Measurements from ENCODE around the gene SIT1. TPM values are rescaled to one million over a fixed set of nuclear protein-coding genes. Genes with fewer than 3 reads are reported as not detected.

SIT1 gene
- total RNA-seq, result not detected
- long read RNA-seq, result 0 reads

GRCh38 chr9:35650341-35651158 lies at the start of gene SIT1:
TSS of gene SIT1 (minus strand) at chr9:35650931. CDS start at chr9:35650853, 78 bp downstream.
- DNase-seq (ENCODE audit: missing footprints), result no peak
- intact Hi-C loops (cut with DNase I), result no loop called here
- no peak for ATAC-seq

- no peak for DNase-seq (ENCODE audit: missing footprints)
- no peak for ATAC-seq
- intact Hi-C loops (cut with DNase I), result no loop called here
Measured at GRCh38 chr9:35700031-35700430, 49.3 kb upstream of the SIT1 start.

GRCh38 chr9:35698231-35698630 lies 47.5 kb upstream of the SIT1 start:
- intact Hi-C loops (cut with DNase I), result no loop called here
- no peak for DNase-seq (ENCODE audit: missing footprints)
- no peak for ATAC-seq

GRCh38 chr9:35697486-35697885 lies 46.8 kb upstream of the SIT1 start:
- intact Hi-C loops (cut with DNase I), result no loop called here
- no peak for ATAC-seq
- no peak for DNase-seq (ENCODE audit: missing footprints)

GRCh38 chr9:35696520-35697215 lies 45.9 kb upstream of the SIT1 start:
- DNase-seq (ENCODE audit: missing footprints) (no peak), ATAC-seq (peak; percentile 69)
- intact Hi-C loops (cut with DNase I), result no loop called here

- DNase-seq (ENCODE audit: missing footprints) (no peak), ATAC-seq (no peak)
- intact Hi-C loops (cut with DNase I), result no loop called here
Measured at GRCh38 chr9:35695943-35696401, 45.2 kb upstream of the SIT1 start.

GRCh38 chr9:35691757-35692301 lies 41.1 kb upstream of the SIT1 start:
- ATAC-seq, result no peak
- intact Hi-C loops (cut with DNase I), result loop anchor here (2.0 to 5.0 kb wide), 2 partner anchors 31 to 35 kb away; no protein-coding TSS in a partner anchor
- no peak for DNase-seq (ENCODE audit: missing footprints)

- ATAC-seq (peak; percentile 2), DNase-seq (ENCODE audit: missing footprints) (no peak)
- intact Hi-C loops (cut with DNase I), result loop anchor here (2.0 to 5.0 kb wide), 2 partner anchors 30 to 36 kb away; no protein-coding TSS in a partner anchor
Measured at GRCh38 chr9:35691334-35691650, 40.6 kb upstream of the SIT1 start.

- DNase-seq (ENCODE audit: missing footprints) (peak; percentile 87), ATAC-seq (peak; percentile 69)
- intact Hi-C loops (cut with DNase I), result loop anchor here (2.0 to 5.0 kb wide), 2 partner anchors 30 to 37 kb away; no protein-coding TSS in a partner anchor
Measured at GRCh38 chr9:35690614-35691333, 40.0 kb upstream of the SIT1 start.

- DNase-seq (ENCODE audit: missing footprints), result no peak
- intact Hi-C loops (cut with DNase I), result loop anchor here (2.0 to 5.0 kb wide), 2 partner anchors 29 to 37 kb away; no protein-coding TSS in a partner anchor
- no peak for ATAC-seq
Measured at GRCh38 chr9:35690294-35690613, 39.5 kb upstream of the SIT1 start.

GRCh38 chr9:35689542-35690293 lies 39.0 kb upstream of the SIT1 start, which contains the start of gene TPM2:
TSS of gene TPM2 (minus strand) at chr9:35689925. CDS start at chr9:35689817, 108 bp downstream.
- intact Hi-C loops (cut with DNase I), result loop anchor here (2.0 to 5.0 kb wide), 2 partner anchors 29 to 38 kb away; no protein-coding TSS in a partner anchor
- DNase-seq (ENCODE audit: missing footprints) (peak; percentile 78), ATAC-seq (peak; percentile 77)

GRCh38 chr9:35688558-35689541 lies 38.1 kb upstream of the SIT1 start:
- ATAC-seq (no peak), DNase-seq (ENCODE audit: missing footprints) (no peak)
- intact Hi-C loops (cut with DNase I), result no loop called here

GRCh38 chr9:35687972-35688557 lies 37.3 kb upstream of the SIT1 start:
- intact Hi-C loops (cut with DNase I), result no loop called here
- no peak for DNase-seq (ENCODE audit: missing footprints)
- no peak for ATAC-seq

- no peak for DNase-seq (ENCODE audit: missing footprints)
- no peak for ATAC-seq
- intact Hi-C loops (cut with DNase I), result no loop called here
Measured at GRCh38 chr9:35687306-35687705, 36.6 kb upstream of the SIT1 start.

- intact Hi-C loops (cut with DNase I), result no loop called here
- DNase-seq (ENCODE audit: missing footprints) (no peak), ATAC-seq (peak; percentile 30)
Measured at GRCh38 chr9:35686222-35687203, 35.8 kb upstream of the SIT1 start.

- ATAC-seq (no peak), DNase-seq (ENCODE audit: missing footprints) (no peak)
- intact Hi-C loops (cut with DNase I), result no loop called here
Measured at GRCh38 chr9:35685506-35685905, 34.8 kb upstream of the SIT1 start.

Data from Right ventricle myocardium inferior (tissue), 1 donor.